Astrocyte (in vitro differentiated cells and primary cell): ENCODE data around the gene SEMA3B.

Source experiments
- CTCF ChIP-seq: IDR thresholded peaks from 2 replicates; pipeline ENCODE4 v1.5.1; 2011; ENCODE audit warnings: low read depth, mild to moderate bottlenecking, inconsistent platforms, low read length, moderate library complexity; ENCODE audit not compliant: insufficient read depth
- EZH2 ChIP-seq: IDR thresholded peaks from 2 replicates; pipeline ENCODE4 v1.6.1; 2012; ENCODE audit warnings: mild to moderate bottlenecking, low read length, inconsistent platforms; ENCODE audit not compliant: insufficient read depth

- no peak for TF ChIP-seq CTCF
- TF ChIP-seq EZH2: no peak
Measured at GRCh38 chr3:50219285-50219684, 49.7 kb upstream of the SEMA3B start.
